DND-41 (cell line): ENCODE data around the gene LINC01488.

Experiments
- CTCF ChIP-seq: IDR thresholded peaks from 2 replicates; pipeline ENCODE4 v1.5.1; 2012; ENCODE audit warnings: borderline replicate concordance, low read length, moderate library complexity, mild to moderate bottlenecking; ENCODE audit not compliant: poor library complexity, severe bottlenecking; ENCODE audit errors: extremely low read depth
- EZH2 ChIP-seq: IDR thresholded peaks from 3 replicates; pipeline ENCODE4 v1.6.1; 2012; ENCODE audit warnings: borderline replicate concordance, low read depth, mild to moderate bottlenecking, moderate library complexity, low read length, inconsistent platforms; ENCODE audit not compliant: severe bottlenecking

GRCh38 chr11:69480547-69481392 is 693 bp upstream of the LINC01488 start:
- TF ChIP-seq CTCF = no peak
- no peak for TF ChIP-seq EZH2
